HFFc6 (cell line): ENCODE measurements around the gene DEFB125. TPM values are rescaled to one million over a fixed set of nuclear protein-coding genes. Genes with fewer than 3 reads are reported as not detected.

Experiments
- total RNA-seq, 6 experiments: library from RNA; stranded (reverse); fragmentation: NEBNext Ultra II Directional; extraction: Animal tissue kit (Norgen Biotek cat#: 25700); gene quantifications; 2 replicates in 1 of 6; 3 replicates in 5 of 6; pipeline ENCODE4 v1.2.3, GENCODE V29; 2021

DEFB125 gene
- total RNA-seq, 6 experiments from 2014 or later, result not detected

Other genes with a start within 250 kb of the DEFB125 start
- not detected for gene DEFB126, start 54.9 kb downstream of the DEFB125 start, total RNA-seq
- gene DEFB127, start 69.8 kb downstream of the DEFB125 start, total RNA-seq, result not detected
- gene DEFB128, start 102.0 kb downstream of the DEFB125 start, total RNA-seq, result not detected
- not detected for gene DEFB129, start 139.6 kb downstream of the DEFB125 start, total RNA-seq
- gene DEFB132, start 170.1 kb downstream of the DEFB125 start, total RNA-seq, result not detected
- 1 to 10 TPM; 2.9 to 3.5 (median 3.2) TPM for gene C20orf96, start 203.1 kb downstream of the DEFB125 start, total RNA-seq
- gene ZCCHC3, start 209.9 kb downstream of the DEFB125 start, total RNA-seq, result 10 to 100 TPM; 10.9 to 11.7 (median 11.4) TPM
- gene SOX12, start 237.9 kb downstream of the DEFB125 start, total RNA-seq, result 10 to 100 TPM; 24.5 to 26.3 (median 25.0) TPM